Transverse colon (tissue), 4 donors: ENCODE measurements around the gene ZFHX3. TPM values are rescaled to one million over a fixed set of nuclear protein-coding genes. Genes with fewer than 3 reads are reported as not detected.

Experiments used
- DNase-seq: peaks from one replicate; pipeline ENCODE4 v3.0.0-alpha.2; 2019
- H3K27ac ChIP-seq, 4 donors: fragments of 200-600 bp; sonication (generic); 2 replicates each; pipeline ENCODE4 v1.5.1; 2016 to 2018; ENCODE audit warnings: inconsistent platforms in 4 of 4
- H3K27me3 ChIP-seq: fragments of 200-600 bp; sonication (generic); 2 replicates; pipeline ENCODE4 v1.5.1; 2017; ENCODE audit warnings: inconsistent platforms
- H3K36me3 ChIP-seq, 4 donors: fragments of 200-600 bp; sonication (generic); 2 replicates each; pipeline ENCODE4 v1.5.1; 2017 to 2019; ENCODE audit warnings: inconsistent platforms in 4 of 4
- H3K4me1 ChIP-seq, 4 donors: fragments of 200-600 bp; sonication (generic); 2 replicates each; pipeline ENCODE4 v1.5.1; 2017 to 2020; ENCODE audit warnings: inconsistent platforms in 4 of 4
- H3K4me3 ChIP-seq, 4 donors: fragments of 200-600 bp; sonication (generic); 1 replicate in 1 of 4; 2 replicates in 3 of 4; pipeline versions ENCODE4 v1.5.1 to v1.6.1; 2017 to 2019; ENCODE audit warnings: inconsistent platforms in 4 of 4
- H3K9me3 ChIP-seq, 2 donors: fragments of 200-600 bp; sonication (generic); 2 replicates each; pipeline ENCODE4 v1.5.1; 2017 to 2019; ENCODE audit warnings: inconsistent platforms in 2 of 2
- EP300 ChIP-seq: sonication (generic); formaldehyde crosslinking; IDR thresholded peaks from one replicate; pipeline ENCODE4 v1.6.1; 2017; ENCODE audit warnings: antibody characterized with exemption, low read depth
- POLR2A ChIP-seq: fragments of 450-650 bp; IDR thresholded peaks from one replicate; pipeline ENCODE4 v1.6.1; 2016; ENCODE audit warnings: antibody characterized with exemption, mild to moderate bottlenecking, moderate library complexity
- POLR2AphosphoS5 ChIP-seq, 3 donors: sonication (generic); formaldehyde crosslinking; IDR thresholded peaks; one replicate each; pipeline ENCODE4 v1.6.1; 2016; ENCODE audit warnings: antibody characterized with exemption in 3 of 3
- WGBS, 2 donors: methylation state at CpG; one replicate each; pipeline ENCODE4 v1.1.5; 2018; ENCODE audit warnings: low coverage in 1 of 2; 5-methylcytosine and 5-hydroxymethylcytosine counted together
- in situ Hi-C, 4 donors: fragments of 200-750 bp; cut with MboI; loops; one replicate each; pipeline versions ENCODE4 v1.15.0 to v1.15.1; 2017; ENCODE audit warnings: low sequenced_read_pairs in 3 of 4, low pct_ligation_motif_present in 1 of 4, low pct_unique_long_range_greater_than_20kb in 1 of 4
- intact Hi-C: fragments of 100-400 bp; cut with DNase I; formaldehyde crosslinking; loops from one replicate; pipeline ENCODE4 v1.15.1; 2023; ENCODE audit warnings: low total_unique reads
- total RNA-seq, 4 donors: library from RNA; depleted of rRNA; stranded (reverse); fragments of >200 nt; gene quantifications; one replicate each; pipeline ENCODE4 v1.1.0, GENCODE V29; 2016
- TF ChIP-seq, protein P1 (sequence below), 5 experiments: fragments of 200-600 bp in 3 of 5; fragments of 450-650 bp in 2 of 5; sonication (generic) in 3 of 5; IDR thresholded peaks; 1 replicate in 2 of 5; 2 replicates in 3 of 5; pipeline ENCODE4 v1.5.1; 2016 to 2017; ENCODE audit warnings: antibody characterized with exemption in 5 of 5, inconsistent platforms in 3 of 5, mild to moderate bottlenecking in 2 of 5, moderate library complexity in 1 of 5

The ZFHX3 gene
- total RNA-seq, 4 donors from 2014 or later = 12.3 to 23.7 (median 15.3) TPM

DNA sequence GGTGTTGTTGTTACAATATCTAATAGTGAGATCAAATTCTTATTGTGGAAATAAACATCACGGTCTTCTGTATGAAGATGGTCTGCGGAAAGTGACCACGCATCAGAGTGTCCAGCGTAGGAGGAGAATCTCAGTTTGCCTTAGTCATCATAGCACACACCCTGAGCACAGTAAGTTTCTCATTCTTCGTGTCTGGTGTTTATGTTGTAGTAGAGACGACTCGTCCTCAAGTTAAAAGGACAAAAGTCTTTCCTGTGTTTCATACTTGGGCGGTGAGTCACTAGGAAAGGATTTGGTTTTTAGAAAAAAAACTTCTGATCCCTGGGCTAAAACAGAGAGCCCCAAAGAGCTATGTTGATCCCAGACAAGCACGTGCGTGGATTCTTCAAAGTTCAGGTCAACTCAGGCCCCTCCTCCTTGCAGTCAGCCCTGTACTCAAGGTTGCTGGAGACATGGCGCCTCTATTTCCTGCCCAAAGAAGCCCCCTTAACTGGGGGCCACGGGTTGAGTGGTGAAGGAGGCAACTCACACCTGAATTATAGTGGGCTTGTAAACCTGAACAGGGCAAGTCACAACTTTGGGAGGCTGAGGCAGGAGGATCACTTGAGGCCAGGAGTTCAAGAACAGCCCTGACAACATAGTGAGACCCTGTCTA, 170.4 kb downstream of the ZFHX3 start:
- Histone ChIP-seq H3K4me1 (peaks cover 0 to 31% (median 5%) of the 10 kb centered on the region in 4 donors), H3K36me3 (no peaks in the 10 kb centered on the region), H3K4me3 (no peak overlapping the region), H3K9me3 (no peaks in the 10 kb centered on the region), H3K27me3 (no peaks in the 10 kb centered on the region), H3K27ac (peak overlapping the region; percentile 8 to 68 (median 52))
- intact Hi-C loops = no loop called here
- 45 to 63% methylated on average over 5 to 12 of the region's 12 CpGs for WGBS, 2 donors
- in situ Hi-C loops = no loop called here
- DNase-seq = no peak
- TF ChIP-seq, protein P1, sequence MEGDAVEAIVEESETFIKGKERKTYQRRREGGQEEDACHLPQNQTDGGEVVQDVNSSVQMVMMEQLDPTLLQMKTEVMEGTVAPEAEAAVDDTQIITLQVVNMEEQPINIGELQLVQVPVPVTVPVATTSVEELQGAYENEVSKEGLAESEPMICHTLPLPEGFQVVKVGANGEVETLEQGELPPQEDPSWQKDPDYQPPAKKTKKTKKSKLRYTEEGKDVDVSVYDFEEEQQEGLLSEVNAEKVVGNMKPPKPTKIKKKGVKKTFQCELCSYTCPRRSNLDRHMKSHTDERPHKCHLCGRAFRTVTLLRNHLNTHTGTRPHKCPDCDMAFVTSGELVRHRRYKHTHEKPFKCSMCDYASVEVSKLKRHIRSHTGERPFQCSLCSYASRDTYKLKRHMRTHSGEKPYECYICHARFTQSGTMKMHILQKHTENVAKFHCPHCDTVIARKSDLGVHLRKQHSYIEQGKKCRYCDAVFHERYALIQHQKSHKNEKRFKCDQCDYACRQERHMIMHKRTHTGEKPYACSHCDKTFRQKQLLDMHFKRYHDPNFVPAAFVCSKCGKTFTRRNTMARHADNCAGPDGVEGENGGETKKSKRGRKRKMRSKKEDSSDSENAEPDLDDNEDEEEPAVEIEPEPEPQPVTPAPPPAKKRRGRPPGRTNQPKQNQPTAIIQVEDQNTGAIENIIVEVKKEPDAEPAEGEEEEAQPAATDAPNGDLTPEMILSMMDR (IDR thresholded peaks at IDR 0.05) = no peak
- TF ChIP-seq POLR2AphosphoS5 (IDR thresholded peaks at IDR 0.05) (peak in 2 of 3 donors; percentile 8 to 15), EP300 (no peak), POLR2A (no peak)

DNA sequence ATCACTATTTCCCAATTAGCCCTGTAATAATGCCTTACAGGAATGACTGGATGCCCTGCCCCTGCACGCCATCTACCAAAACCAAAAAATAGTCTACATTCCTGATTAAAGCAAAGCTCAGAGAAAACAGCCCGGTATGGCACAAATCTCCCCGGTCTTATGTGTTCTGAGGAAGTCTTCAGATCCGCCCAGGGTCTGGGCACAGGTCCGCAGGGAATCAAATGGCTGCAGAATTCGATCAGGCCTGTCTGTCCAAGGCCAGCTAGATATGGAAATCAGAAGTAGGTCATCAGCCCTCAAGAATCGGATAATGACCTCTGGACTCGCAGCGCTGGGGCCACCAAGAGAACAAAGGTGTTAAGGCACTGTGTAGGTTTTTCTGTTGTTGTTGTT, 171.0 kb downstream of the ZFHX3 start:
- H3K36me3 ChIP-seq = no peaks in the 10 kb centered on the region
- no peak overlapping the region for H3K4me3 ChIP-seq
- intact Hi-C loops = no loop called here
- TF ChIP-seq POLR2A (no peak), POLR2AphosphoS5 (IDR thresholded peaks at IDR 0.05) (no peak), EP300 (no peak)
- TF ChIP-seq, protein P1 (IDR thresholded peaks at IDR 0.05) = no peak
- in situ Hi-C loops = no loop called here
- no peaks in the 10 kb centered on the region for H3K9me3 ChIP-seq
- H3K27me3 ChIP-seq = no peaks in the 10 kb centered on the region
- 84% methylated on average over 9 of the region's 9 CpGs; no CpG with 5 or more reads in 1 of the 2 donors for WGBS, 2 donors
- no peak for DNase-seq
- H3K4me1 ChIP-seq = peaks cover 0 to 31% (median 5%) of the 10 kb centered on the region in 4 donors
- peak overlapping the region; percentile 8 to 68 (median 52) for H3K27ac ChIP-seq

DNA sequence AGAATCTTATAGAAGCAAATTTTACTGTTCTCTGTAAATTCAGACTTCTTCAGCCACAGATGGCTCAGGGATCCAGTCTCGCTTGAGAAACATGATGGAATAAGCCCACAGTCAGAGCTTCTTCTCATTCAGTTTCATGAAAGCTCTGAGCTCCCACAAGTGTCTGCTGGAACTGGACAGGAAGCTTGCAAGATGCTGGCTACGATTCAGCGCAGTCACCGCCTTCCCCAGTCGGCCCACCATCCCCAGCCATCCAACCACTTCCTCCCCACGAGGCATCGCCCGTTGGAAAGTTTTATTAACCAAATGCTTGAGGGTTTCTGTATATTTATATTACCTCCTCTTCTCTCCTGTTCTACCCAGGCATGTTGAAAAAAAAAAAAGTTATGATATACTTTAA, 171.7 kb downstream of the ZFHX3 start:
- no peaks in the 10 kb centered on the region for H3K9me3 ChIP-seq
- intact Hi-C loops = no loop called here
- TF ChIP-seq, protein P1 (IDR thresholded peaks at IDR 0.05) = no peak
- no peak for TF ChIP-seq POLR2AphosphoS5 (IDR thresholded peaks at IDR 0.05)
- no peak for TF ChIP-seq POLR2A
- TF ChIP-seq EP300 = no peak
- no peaks in the 10 kb centered on the region for H3K36me3 ChIP-seq
- peaks cover 0 to 31% (median 5%) of the 10 kb centered on the region in 4 donors for H3K4me1 ChIP-seq
- no peak overlapping the region for H3K4me3 ChIP-seq
- peak overlapping the region; percentile 12 to 68 (median 52) for H3K27ac ChIP-seq
- DNase-seq = peak; percentile 44
- H3K27me3 ChIP-seq = no peaks in the 10 kb centered on the region
- in situ Hi-C loops = no loop called here
- 38 to 42% methylated on average over 7 to 8 of the region's 8 CpGs for WGBS, 2 donors

DNA sequence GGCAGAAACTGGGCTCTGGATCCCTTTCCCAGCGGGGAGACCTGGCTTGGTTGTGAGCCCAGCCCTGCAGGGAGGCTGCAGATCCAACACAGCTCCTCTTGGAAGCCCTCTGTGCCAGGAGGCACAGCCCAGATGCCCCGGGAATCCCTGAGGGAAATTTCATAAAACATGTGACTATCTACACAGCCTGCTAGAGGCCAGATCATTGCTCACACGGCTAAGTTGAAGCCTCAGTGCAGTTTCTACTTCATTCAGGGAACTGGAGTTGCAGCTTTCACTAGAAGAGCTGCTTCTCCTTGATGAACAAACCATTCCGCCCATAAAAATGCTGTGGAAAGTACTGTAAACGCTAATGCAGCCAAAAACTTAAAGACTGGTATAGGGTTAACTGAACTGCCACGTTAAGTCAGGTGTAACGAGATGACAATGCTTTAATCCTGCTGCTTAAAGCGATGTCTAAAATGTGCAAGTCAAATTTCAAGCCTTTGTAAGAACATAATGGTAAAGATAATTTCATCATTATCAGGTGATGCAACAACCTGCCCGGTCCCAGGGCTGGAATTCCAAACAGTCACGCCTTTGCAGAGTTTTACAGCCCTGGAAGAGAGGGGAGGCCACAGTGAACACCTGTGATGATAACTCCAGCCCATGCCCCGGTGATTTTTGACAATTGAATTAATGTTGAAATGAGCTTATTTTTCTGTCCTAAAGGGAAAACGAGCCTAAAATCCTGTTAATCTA, 172.5 kb downstream of the ZFHX3 start:
- Histone ChIP-seq H3K27ac (peak overlapping the region; percentile 12 to 68 (median 42)), H3K36me3 (no peaks in the 10 kb centered on the region), H3K4me1 (peaks cover 0 to 31% (median 5%) of the 10 kb centered on the region in 4 donors), H3K27me3 (no peaks in the 10 kb centered on the region), H3K4me3 (no peak overlapping the region), H3K9me3 (no peaks in the 10 kb centered on the region)
- DNase-seq = no peak
- intact Hi-C loops (no loop called here), in situ Hi-C loops (no loop called here)
- TF ChIP-seq POLR2A (no peak), EP300 (no peak), POLR2AphosphoS5 (IDR thresholded peaks at IDR 0.05) (no peak)
- TF ChIP-seq, protein P1 (IDR thresholded peaks at IDR 0.05) = no peak
- WGBS, 2 donors = 26 to 50% methylated on average over 9 to 12 of the region's 12 CpGs
